ENCODE measurements around the gene MPV17L2.
"Not testable (repeated sequence)": the region's sequence is repeated elsewhere in the genome, so short reads cannot be mapped to it uniquely, and the experiment has no call there.

Gene MPV17L2

GRCh38 chr19:18159059-18159616 lies 33.9 kb upstream of the MPV17L2 start:
- in situ Hi-C loops (cut with HindIII; ENCODE audit: low pct_ligation_motif_present, low pct_unique_long_range_greater_than_20kb, low sequenced_read_pairs) = not testable (repeated sequence)

GRCh38 chr19:18159810-18160209 lies 33.2 kb upstream of the MPV17L2 start:
- in situ Hi-C loops (cut with HindIII; ENCODE audit: low pct_ligation_motif_present, low pct_unique_long_range_greater_than_20kb, low sequenced_read_pairs) = no loop called here
- no peak for DNase-seq

More at GRCh38 chr19:18159059-18159616, 33.9 kb upstream of the MPV17L2 start:
- not testable (repeated sequence) for DNase-seq

GRCh38 chr19:18160493-18160970 lies 32.5 kb upstream of the MPV17L2 start:
- in situ Hi-C loops (cut with HindIII; ENCODE audit: low pct_ligation_motif_present, low pct_unique_long_range_greater_than_20kb, low sequenced_read_pairs) = no loop called here
- no peak for DNase-seq

- in situ Hi-C loops (cut with HindIII; ENCODE audit: low pct_ligation_motif_present, low pct_unique_long_range_greater_than_20kb, low sequenced_read_pairs) = no loop called here
- peak; percentile 66 for DNase-seq
Measured at GRCh38 chr19:18160971-18161635, 31.9 kb upstream of the MPV17L2 start.

- DNase-seq = no peak
- in situ Hi-C loops (cut with HindIII; ENCODE audit: low pct_ligation_motif_present, low pct_unique_long_range_greater_than_20kb, low sequenced_read_pairs) = no loop called here
Measured at GRCh38 chr19:18161636-18162002, 31.4 kb upstream of the MPV17L2 start.

- in situ Hi-C loops (cut with HindIII; ENCODE audit: low pct_ligation_motif_present, low pct_unique_long_range_greater_than_20kb, low sequenced_read_pairs) = no loop called here
- no peak for DNase-seq
Measured at GRCh38 chr19:18164072-18164471, 28.9 kb upstream of the MPV17L2 start.

GRCh38 chr19:18165794-18166544 lies 27.0 kb upstream of the MPV17L2 start:
- in situ Hi-C loops (cut with HindIII; ENCODE audit: low pct_ligation_motif_present, low pct_unique_long_range_greater_than_20kb, low sequenced_read_pairs) = no loop called here
- no peak for DNase-seq

GRCh38 chr19:18167011-18167410 lies 26.0 kb upstream of the MPV17L2 start:
- in situ Hi-C loops (cut with HindIII; ENCODE audit: low pct_ligation_motif_present, low pct_unique_long_range_greater_than_20kb, low sequenced_read_pairs) = no loop called here
- DNase-seq = no peak

- in situ Hi-C loops (cut with HindIII; ENCODE audit: low pct_ligation_motif_present, low pct_unique_long_range_greater_than_20kb, low sequenced_read_pairs) = no loop called here
- peak; percentile 41 for DNase-seq
Measured at GRCh38 chr19:18167975-18168645, 24.9 kb upstream of the MPV17L2 start.

GRCh38 chr19:18168673-18169381 lies 24.2 kb upstream of the MPV17L2 start:
- in situ Hi-C loops (cut with HindIII; ENCODE audit: low pct_ligation_motif_present, low pct_unique_long_range_greater_than_20kb, low sequenced_read_pairs) = no loop called here
- no peak for DNase-seq

- DNase-seq = no peak
- in situ Hi-C loops (cut with HindIII; ENCODE audit: low pct_ligation_motif_present, low pct_unique_long_range_greater_than_20kb, low sequenced_read_pairs) = no loop called here
Measured at GRCh38 chr19:18170714-18171255, 22.2 kb upstream of the MPV17L2 start.

- DNase-seq = no peak
- in situ Hi-C loops (cut with HindIII; ENCODE audit: low pct_ligation_motif_present, low pct_unique_long_range_greater_than_20kb, low sequenced_read_pairs) = no loop called here
Measured at GRCh38 chr19:18171605-18172327, 21.3 kb upstream of the MPV17L2 start.

GRCh38 chr19:18172331-18173053 lies 20.5 kb upstream of the MPV17L2 start:
- DNase-seq = no peak
- in situ Hi-C loops (cut with HindIII; ENCODE audit: low pct_ligation_motif_present, low pct_unique_long_range_greater_than_20kb, low sequenced_read_pairs) = no loop called here

GRCh38 chr19:18173054-18173571 lies 19.9 kb upstream of the MPV17L2 start:
- DNase-seq = no peak
- in situ Hi-C loops (cut with HindIII; ENCODE audit: low pct_ligation_motif_present, low pct_unique_long_range_greater_than_20kb, low sequenced_read_pairs) = no loop called here

GRCh38 chr19:18173572-18174288 lies 19.3 kb upstream of the MPV17L2 start, which contains the start of gene IFI30:
Gene IFI30 (plus strand): TSS chr19:18173813. CDS start chr19:18173842, 29 bp downstream.
- in situ Hi-C loops (cut with HindIII; ENCODE audit: low pct_ligation_motif_present, low pct_unique_long_range_greater_than_20kb, low sequenced_read_pairs) = no loop called here

GRCh38 chr19:18174983-18175382 lies 18.0 kb upstream of the MPV17L2 start:
- DNase-seq = no peak
- in situ Hi-C loops (cut with HindIII; ENCODE audit: low pct_ligation_motif_present, low pct_unique_long_range_greater_than_20kb, low sequenced_read_pairs) = no loop called here

More at GRCh38 chr19:18173572-18174288, 19.3 kb upstream of the MPV17L2 start, which contains the start of gene IFI30:
- DNase-seq = peak; percentile 36
